ENCODE measurements around the gene EXOSC10.
"Not testable (repeated sequence)": the region's sequence is repeated elsewhere in the genome, so short reads cannot be mapped to it uniquely, and the experiment has no call there.

The EXOSC10 gene

DNA sequence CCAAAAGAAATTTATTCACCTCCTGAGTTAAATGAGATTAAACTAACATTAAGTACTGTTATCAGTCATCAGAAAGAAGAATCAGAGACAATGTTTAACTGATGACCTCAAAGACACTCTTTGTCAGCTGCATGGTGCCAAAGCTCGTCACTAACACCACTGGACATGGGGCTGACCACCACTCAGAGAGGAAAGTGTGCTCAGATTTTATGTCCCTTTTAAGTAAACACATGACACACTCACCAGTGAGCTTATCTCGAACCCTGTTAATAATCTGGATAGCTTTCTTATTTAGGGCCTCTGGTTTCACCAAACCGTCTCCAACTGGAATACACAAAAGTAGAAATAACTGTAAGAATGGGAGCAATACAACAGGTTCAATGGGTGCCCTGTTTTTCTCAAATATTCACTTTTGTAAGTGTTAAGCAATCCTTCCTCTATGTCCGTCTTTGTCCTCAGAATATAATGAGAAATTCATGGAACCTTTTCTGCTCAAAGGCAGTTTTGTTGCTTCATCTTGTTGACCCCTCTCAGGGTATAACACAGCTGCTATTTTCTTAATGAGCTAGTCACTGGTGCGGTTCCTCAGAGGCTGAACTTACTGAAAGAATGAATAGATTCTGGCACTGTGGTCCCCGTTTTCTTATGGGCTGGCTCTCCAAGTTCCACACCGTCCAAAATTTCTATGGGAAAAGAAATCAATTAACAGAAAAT is 9.5 kb upstream of the EXOSC10 start:
- DNase-seq (ENCODE audit: low read depth): no peak

DNA sequence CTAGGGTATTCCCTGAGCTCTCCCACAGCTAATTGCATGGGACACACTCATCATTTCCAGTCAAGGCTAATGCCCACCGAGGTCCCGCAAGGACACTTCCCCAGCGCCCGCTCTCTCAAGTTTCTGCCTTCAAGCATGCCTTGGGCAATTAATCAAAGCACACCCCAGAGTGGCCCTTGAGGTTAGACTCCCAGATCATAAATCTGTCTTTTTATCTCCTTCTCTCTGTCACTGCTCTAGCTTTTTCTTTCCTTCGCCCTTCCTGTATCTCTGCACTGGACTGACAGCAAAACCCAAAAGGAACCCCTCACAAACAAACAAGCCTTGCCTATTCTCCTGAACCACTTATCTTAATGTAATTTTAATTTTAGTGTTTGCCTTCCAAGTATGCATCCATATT is 7.9 kb upstream of the EXOSC10 start:
- no peak for DNase-seq (ENCODE audit: low read depth)

DNA sequence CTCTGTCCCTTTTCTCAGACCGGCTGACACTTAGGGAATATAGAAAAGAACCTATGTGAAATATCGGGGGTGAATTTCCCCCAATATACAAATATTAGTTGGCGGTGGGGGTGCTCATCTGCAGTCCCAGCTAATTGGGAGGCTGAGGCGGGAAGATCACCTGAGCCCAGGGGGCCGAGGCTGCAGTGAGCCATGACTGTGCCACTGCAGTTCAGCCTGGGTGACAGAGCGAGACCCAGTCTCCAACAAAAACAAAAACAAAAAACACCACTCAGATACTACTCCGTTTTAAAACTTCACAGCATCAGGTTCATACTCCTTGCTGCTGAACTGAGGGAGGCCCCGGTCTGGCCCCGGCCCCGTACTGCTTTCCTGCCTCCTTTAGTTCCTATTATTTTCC is 5.9 kb upstream of the EXOSC10 start:
- no peak for DNase-seq (ENCODE audit: low read depth)

DNA sequence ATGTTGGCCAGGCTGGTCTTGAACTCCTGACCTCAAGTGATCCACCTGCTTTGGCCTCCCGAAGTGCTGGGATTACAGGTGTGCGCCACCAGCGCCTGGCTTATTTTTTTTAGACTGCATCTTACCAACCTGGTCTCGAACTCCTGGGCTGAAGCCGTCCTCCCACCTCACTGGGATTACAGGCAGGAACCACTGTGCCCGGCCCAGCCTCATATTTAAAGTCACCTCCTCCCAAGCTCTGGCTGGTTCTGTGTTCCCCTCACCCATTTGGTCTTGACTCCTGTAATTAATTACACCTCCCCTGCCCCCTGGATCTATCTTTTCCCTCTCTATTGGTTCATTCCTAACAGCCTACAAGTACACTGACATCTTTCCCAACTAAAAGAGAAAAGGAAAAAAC is 1.7 kb upstream of the EXOSC10 start:
- DNase-seq (ENCODE audit: low read depth): no peak

DNA sequence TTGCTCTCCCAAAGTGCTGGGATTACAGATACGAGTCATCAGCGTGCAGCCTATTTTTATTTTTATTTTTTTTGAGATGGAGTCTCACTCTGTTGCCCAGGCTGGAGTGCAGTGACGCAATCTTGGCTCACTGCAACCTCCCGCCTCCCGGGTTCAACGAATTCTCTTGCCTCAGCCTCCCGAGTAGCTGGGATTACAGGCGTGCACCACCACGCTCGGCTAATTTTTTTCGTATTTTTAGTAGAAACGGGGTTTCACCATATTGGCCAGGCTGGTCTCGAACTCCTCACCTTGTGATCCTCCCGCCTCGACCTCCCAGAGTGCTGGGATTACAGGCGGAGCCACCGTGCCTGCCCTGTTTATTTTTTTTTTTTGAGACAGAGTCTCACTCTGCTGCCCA is 1.1 kb upstream of the EXOSC10 start:
- DNase-seq (ENCODE audit: low read depth): not testable (repeated sequence)

DNA sequence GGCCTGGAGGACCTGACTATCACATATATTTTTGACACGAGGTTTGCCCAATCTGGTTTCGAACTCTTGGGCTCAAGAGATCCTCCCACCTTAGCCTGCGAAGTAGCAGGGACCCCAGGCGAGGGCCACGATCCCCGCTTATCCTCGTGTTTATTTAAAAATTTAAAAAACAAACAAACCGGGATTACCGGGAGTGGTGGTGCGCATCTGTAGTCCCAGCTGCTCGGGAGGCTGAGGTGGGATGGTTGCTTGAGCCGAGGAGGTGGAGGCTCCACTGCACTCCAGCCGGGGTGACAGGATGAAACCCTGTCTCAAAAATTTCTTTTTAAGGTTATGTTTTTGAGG is 452 bp upstream of the EXOSC10 start:
- no peak for DNase-seq (ENCODE audit: low read depth)

DNA sequence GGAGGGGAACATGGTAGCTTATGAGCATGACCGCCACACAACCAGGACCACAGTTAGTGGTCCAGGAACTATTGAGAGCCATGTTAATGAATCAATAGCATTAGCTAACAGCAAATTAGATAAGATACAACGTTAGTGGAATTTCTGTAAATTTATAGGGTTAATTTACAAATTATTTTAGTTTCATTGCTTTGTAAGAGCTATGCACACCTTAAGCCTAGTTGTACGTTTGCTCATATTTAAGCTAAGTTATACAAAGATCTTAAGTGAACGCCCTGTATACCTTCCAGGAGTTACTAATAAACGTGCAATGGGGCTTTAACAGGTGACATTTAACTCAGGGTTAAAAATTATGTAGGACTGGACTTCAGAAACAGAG is 749 bp downstream of the EXOSC10 start:
- DNase-seq (ENCODE audit: low read depth): no peak

DNA sequence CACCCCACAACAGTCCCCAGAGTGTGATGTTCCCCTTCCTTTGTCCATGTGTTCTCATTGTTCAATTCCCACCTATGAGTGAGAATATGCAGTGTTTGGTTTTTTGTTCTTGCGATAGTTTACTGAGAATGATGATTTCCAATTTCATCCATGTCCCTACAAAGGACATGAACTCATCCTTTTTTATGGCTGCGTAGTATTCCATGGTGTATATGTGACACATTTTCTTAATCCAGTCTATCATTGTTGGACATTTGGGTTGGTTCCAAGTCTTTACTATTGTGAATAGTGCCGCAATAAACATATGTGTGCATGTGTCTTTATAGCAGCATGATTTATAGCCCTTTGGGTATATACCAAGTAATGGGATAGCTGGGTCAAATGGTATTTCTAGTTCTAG is 15.9 kb downstream of the EXOSC10 start:
- DNase-seq (ENCODE audit: low read depth): not testable (repeated sequence)

DNA sequence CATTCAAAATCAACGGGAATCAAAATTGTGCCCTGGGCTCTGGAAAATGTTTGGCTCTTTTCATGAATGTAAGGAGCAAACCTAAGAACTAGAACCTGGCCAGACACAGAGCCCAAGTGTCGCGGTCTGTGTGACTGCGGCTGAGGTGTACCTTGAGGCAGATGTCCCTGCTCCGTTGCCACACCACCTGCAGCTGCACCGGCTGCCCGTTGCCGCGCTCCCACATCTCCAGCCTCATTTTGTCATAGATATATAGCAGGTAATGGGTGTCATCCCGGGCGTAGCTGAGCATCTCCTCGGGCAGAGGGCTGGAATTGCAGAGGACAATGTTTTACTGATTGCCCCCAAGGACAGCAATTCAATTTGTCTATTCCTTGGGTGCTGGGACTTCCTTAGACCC is 18.7 kb downstream of the EXOSC10 start:
- no peak for DNase-seq (ENCODE audit: low read depth)

DNA sequence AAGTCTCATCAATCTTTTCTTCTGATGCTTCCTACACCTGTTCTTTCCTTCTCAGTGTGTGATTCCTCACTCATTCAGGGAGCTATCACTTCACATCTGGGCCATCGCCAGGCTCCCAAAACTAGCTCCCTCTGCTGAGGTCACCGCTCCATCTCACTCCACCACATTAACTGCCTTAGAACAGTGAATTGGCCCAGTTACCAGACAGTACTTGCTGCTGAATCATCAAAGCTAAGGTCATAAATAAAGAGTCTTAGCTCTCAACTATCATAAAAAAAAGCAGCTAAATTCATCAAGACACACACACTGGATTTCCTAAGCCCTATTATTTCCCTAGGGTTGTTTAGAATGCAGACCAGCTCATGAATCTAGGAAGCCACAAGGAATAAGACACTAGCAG is 21.0 kb downstream of the EXOSC10 start:
- no peak for DNase-seq (ENCODE audit: low read depth)

DNA sequence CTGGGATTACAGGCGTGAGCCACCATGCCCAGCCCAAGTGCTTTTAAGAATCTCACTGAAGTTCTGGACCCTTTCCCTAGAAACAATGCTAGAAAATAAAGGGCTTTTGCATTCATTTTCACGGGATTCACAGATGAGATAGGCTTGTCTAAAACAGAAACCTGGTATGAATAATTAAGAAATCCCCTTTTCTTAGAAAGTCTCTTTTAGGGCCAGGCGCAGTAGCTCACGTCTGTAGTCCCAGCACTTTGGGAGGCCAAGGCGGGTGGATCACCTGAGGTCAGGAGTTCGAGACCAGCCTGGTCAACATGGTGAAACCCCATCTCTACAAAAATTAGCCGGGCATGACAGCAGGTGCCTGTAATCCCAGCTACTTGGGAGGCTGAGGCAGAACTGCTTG is 26.3 kb downstream of the EXOSC10 start:
- not testable (repeated sequence) for DNase-seq (ENCODE audit: low read depth)

DNA sequence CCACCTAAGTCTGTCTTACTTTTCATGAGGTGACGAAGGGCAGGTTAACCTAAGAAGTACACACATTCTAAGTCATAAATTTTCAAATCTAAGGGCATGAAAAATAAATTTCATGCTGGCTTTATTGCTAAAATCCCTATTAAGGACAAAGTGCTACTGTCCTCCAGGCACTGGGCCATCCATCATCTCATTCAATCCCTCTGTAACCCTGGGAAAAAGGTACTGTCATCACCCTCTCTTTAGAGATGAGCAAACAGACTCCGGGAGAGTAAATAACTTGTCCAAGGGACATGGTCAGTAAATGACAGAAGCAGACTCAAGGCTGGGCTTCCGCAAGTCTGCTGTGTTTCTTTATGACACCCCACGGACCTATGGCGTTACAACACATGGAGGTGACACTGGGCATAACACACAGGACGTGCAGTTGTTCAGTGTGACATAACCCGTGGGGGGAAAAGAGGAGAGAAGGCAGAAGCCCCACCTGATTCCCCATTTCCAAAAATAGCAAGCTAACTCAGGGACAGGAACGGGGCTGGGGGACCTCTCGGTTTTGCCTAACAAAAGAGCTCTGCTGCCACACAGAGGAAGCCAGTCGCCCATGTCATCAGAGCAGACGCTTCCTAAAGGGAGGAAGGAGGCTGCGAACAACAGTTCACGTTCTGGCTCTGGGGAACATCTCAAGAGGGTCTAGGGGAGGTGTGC is 27.3 kb downstream of the EXOSC10 start:
- no peak for DNase-seq (ENCODE audit: low read depth)

DNA sequence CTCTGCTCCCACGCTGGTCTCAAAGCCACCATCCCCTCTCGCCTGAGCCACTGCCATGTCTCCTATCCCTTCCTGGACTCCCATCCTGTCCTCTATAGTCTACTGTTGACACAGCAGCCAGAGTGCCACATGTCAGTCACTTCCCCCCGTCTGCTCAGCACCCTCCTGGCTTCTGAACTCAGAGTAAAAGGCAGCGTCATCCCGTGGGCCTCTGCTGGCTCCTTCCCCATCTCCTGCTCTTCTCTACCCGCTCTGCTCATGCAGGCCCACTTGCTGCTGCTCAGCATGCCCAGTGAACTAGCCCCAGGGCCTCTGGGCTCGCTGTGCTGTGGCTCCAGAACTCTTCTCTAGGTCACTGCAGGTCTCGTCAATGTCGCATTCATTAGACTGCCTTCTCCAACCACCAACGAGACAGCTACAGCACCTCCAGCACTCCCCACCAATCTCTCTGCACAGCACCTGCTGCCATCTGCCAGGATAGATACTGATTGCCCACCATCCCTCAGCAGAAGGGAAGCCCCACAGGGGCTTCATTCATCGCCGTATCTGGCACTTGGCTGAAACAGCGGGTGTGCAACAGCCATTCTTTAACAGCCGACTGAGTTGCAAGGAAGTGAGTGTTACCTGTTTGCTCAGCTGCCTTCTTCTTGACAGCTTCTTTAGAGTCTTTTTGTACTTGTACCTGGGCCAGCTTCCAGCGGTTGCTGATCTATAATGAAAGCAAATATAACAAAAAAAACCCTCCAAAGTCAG is 28.0 kb downstream of the EXOSC10 start:
- DNase-seq (ENCODE audit: low read depth): no peak

DNA sequence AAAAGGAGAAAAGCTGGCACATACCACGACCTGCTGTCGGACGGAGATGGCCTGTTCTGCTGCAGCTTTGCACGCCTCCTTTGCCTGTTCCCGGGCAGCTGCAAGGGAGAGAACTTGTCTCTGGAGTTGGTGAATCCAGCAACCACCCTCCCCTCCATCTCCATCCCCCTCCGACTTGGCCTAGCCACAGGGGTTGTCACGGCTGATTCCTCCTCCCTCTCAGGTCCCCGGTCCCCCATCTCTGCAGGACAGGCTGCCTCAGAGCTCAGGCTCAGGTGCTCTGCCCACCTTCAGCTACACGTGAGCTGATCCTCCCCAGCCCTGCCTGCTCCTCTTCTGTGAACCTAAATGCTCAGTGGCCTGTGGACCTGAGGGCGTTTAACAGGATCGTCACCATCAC is 28.8 kb downstream of the EXOSC10 start:
- DNase-seq (ENCODE audit: low read depth): no peak

DNA sequence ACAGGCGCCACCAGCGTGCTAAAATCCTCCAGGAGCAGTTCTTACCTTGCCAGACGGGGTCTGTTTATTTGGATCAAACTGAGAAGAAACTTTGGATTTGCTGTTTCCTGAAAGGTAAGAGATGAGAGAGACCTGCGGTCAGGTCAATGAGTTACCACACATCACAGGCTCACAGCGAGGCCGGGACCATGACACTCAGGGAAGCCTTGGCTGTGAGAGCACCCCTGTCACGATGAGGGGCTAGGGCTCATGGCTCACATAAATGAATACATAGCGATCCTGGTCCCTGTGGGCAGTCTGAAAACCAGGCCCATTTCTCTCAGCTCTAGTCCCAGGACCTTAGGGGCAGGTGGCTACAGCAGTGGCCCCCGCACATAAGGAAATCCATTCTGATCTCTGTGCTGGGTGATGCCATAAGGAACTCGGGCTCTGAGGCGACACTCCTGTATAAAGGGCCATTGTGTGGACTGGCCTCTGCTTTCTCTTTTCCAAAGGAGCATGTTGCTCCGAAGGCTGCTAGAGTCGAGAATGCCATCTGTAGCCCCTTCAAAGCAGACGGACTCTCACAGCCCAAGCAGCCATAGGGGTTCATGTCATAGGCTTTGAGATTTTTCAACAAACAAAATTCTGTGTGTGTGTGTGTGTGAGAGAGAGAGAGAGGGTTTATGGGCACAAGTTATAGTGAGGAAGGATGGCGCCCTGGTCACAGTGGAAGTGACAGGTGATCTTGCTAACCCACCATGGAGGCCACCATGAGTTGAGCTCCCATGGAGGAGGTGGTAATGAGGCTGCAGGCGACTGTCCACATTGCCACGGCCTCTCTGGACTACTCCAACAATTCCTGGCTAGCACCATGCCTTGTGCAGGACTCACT is 30.8 kb downstream of the EXOSC10 start:
- no peak for DNase-seq (ENCODE audit: low read depth)

DNA sequence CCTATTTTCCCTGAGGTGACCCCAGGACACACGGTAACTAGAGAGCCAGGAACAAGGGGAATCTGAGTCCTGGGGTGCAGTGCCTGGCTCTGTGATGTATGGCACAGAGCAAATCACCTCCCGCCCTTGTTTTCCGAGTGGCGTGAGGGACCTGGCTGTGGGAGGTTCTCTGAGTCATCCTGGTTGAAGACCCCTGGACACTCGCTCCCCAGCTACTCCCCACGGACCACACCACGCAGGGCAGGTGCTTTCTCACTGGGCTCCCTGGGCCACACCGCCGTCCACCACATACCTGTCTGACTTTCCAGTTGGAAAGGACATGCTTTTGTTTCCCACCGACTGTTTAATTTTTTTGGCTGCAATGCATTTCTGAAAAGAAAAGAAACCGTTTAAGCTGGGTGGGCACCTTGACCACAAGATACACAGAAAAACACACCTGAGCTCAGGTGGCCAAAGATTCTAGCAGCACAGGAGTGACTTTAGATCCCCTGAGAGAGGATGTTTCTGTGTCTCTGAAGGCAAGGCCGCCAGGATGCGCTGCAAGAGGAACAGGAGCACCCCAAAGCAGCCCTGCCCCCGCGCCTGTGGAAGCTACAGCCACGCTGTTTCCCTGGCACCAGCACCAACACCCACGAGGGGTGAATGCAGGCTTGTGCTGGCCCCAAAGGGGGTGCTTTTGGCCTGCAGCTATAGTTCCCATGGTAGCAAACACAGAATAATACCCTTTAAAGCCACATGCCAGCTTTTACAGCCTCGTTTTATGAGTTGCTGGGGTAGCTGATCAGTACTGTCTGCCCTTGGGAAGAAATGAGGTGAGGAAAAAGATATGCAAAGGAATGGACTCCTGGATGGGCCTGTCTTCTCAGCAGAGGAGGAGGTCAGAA is 31.7 kb downstream of the EXOSC10 start:
- DNase-seq (ENCODE audit: low read depth): no peak

DNA sequence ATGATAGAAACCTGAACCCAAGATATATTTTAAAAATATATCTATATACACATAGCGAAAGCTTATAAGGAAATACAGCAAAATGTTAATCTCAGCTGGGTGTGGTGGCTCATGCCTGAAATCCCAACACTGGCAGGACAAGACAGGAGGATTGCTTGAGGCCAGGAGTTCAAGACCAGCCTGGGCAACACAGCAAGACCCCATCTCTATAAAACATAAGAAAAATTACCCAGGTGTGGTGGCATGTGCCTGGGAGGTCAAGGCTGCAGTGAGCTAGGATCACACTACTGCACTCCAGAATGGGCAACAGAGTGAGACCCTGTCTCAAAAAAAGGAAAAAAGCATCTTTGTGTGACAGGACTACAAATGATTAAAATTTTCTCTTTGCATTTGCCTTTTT is 33.9 kb downstream of the EXOSC10 start:
- no peak for DNase-seq (ENCODE audit: low read depth)

DNA sequence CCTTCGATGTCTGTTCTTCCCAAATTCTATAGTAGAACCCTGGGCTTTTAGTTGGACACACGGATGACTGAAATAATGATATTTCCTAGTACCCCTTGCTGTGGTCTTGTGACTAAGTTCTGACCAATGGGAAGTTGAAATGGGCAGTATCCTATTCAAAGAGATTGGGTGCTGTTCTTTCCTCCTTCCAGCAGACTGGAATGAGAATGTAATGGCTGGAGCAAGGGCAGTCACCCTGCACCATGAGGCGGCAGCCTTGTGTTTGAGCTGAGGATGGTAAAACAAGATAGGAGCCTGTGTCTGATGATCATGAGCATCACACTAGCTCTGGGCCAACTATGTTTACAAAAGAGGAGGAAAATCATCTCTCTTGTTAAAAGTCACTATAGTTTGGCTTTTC is 34.7 kb downstream of the EXOSC10 start:
- no peak for DNase-seq (ENCODE audit: low read depth)

DNA sequence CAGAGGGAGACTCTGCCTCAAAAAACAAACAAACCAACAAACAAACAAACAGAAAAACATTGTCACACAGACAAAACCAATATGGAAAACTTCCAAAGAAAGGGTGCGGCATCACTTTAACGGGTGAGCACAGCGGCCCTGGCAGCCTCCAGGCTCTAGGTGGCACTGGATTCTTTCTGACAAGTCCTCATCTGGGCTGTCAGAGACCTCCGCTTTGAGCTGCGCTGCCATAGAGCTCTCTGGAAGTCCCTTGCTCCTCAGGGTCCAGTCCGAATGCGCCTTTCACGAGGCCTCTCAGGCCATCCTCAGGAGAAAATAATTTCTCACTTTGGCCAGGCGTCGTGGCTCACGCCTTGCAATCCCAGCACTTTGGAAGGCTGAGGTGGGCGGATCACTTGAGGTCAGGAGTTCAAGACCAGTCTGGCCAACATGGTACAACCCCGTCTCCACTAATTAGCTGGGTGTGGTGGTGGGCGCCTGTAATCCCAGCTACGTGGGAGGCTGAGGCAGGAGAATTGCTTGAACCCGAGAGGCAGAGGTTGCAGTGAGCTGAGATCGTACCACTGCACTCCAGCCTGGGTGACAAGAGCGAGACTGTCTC is 35.6 kb downstream of the EXOSC10 start:
- DNase-seq (ENCODE audit: low read depth): not testable (repeated sequence)

DNA sequence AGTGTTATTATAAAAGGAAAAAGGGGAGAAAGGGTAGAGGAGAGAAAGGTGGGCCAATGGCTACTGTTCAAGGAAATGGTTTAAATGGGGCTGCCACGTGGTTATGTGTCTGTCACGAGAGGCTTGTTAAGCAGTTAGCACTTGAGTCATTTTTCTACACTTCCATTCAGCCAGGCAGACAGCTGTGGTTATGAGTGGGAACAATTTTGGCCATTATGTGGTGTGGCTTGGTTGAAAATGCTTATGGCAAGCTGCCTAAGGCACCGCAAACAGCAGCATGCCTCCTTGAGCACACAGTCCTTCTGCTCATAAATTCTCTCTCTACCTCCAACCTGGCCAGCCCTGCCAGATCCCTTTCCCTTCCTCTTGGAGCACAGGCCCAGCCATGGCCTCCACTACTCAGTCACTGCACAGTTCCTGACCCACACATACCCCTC is 36.7 kb downstream of the EXOSC10 start:
- DNase-seq (ENCODE audit: low read depth): no peak
